ACHN (cell line): ENCODE measurements around the gene FCHO1.
A peak's percentile ranks its signal among the peaks of the same experiment; 100 is the strongest.

Experiments used
- DNase-seq: peaks from one replicate; pipeline ENCODE4 v3.0.0-alpha.2; 2015
- in situ Hi-C: cut with HindIII; loops from 2 replicates; pipeline ENCODE4 v1.10.0; 2017; ENCODE audit warnings: low sequenced_read_pairs, low pct_ligation_motif_present, low pct_unique_long_range_greater_than_20kb

FCHO1 gene

DNA sequence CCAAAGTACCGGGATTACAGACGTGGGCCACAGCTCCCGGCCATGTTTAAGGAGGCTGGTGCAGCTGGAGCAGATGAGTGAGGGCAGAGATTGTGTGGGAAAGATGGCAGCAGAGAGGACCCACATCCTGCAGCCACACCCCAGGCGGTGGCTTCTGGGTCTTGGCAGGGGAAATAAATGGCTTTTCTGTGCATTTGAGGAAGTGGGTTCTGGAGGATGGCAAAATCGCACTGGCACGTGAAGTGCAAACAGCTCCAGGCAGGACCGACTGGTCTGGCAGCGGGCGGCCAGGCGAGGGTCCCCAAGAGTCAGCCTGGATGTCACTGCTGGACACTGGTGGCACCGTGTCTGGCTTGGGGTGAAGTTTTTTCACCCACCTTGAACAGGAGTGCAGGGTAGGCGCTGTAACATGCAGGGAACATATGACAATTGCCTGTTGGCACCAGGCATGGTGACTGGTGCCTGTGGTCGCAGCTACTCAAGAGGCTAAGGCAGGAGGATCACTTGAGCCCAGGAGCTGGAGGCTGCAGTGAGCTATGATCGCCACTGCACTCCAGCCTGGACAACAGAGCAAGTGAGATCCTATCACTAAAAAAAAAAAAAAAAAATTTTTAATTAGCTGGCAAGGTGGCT, 52.1 kb downstream of the FCHO1 start:
- in situ Hi-C loops = no loop called here
- no peak for DNase-seq

DNA sequence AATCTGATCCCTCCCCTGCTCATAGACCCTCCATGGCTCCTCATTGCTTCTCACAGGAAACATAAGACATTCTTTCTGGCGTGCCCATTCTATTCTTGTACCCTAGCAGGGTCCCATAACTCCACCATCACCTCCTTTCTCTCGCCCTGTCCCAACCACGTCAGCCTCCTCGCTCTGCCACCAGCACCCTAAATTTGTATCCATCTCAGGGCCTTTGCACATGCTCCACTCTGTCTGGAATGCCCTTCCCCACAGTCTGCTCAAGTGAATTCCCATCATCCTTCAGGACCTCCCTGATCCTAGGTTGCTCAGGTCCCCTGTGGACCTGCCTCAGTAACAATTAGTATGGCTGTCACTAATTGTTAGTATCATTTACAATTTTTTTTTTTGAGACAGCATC, 54.1 kb downstream of the FCHO1 start:
- in situ Hi-C loops = no loop called here

GRCh38 chr19:17806945-17807344, 55.7 kb downstream of the FCHO1 start:
- in situ Hi-C loops = no loop called here
- DNase-seq = no peak

More for the DNA sequence above, 54.1 kb downstream of the FCHO1 start:
- DNase-seq = no peak

DNA sequence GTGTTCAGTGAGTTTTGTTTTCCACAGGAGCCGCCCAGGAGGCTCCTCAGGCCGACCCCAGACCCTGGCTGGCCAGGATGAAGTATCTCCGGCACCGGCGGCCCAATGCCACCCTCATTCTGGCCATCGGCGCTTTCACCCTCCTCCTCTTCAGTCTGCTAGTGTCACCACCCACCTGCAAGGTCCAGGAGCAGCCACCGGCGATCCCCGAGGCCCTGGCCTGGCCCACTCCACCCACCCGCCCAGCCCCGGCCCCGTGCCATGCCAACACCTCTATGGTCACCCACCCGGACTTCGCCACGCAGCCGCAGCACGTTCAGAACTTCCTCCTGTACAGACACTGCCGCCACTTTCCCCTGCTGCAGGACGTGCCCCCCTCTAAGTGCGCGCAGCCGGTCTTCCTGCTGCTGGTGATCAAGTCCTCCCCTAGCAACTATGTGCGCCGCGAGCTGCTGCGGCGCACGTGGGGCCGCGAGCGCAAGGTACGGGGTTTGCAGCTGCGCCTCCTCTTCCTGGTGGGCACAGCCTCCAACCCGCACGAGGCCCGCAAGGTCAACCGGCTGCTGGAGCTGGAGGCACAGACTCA, 56.5 kb downstream of the FCHO1 start:
- no peak for DNase-seq
- in situ Hi-C loops = no loop called here

DNA sequence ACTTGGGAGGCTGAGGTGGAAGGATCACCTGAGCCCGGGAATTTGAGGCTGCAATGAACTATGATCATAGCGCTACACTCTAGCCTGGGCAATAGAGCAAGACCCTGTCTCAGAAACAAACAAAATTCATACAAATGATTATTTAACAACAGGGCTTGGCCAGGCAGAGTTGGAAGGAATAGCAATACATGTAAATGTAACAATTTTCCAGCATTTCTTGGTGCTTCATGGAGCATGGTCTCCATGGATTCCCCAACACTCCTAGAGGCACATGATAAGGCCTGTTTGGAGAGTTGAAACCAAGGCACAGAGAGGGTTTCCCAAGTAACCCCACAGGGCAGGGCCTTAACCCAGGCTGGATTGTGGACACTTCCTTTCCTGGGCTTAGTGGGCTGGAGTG, 59.8 kb downstream of the FCHO1 start:
- in situ Hi-C loops = no loop called here
- no peak for DNase-seq

DNA sequence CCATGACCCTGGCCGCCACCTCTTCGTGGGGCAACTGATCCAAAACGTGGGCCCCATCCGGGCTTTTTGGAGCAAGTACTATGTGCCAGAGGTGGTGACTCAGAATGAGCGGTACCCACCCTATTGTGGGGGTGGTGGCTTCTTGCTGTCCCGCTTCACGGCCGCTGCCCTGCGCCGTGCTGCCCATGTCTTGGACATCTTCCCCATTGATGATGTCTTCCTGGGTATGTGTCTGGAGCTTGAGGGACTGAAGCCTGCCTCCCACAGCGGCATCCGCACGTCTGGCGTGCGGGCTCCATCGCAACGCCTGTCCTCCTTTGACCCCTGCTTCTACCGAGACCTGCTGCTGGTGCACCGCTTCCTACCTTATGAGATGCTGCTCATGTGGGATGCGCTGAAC, 60.4 kb downstream of the FCHO1 start:
- in situ Hi-C loops = no loop called here
- no peak for DNase-seq

DNA sequence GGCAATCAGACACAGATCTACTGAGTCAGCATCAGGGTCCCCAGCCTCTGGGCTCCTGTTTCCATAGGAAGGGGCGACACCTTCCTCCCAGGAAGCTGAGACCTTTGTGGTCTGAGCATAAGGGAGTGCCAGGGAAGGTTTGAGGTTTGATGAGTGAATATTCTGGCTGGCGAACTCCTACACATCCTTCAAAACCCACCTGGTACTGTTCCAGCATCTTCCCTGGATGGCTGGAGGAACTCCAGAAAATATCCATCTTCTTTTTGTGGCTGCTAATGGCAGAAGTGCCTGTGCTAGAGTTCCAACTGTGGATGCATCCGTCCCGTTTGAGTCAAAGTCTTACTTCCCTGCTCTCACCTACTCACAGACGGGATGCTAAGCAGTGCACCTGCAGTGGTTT, 60.8 kb downstream of the FCHO1 start:
- in situ Hi-C loops = no loop called here

GRCh38 chr19:17817668-17818363, 66.5 kb downstream of the FCHO1 start:
- in situ Hi-C loops = no loop called here

More for the DNA sequence above, 60.8 kb downstream of the FCHO1 start:
- no peak for DNase-seq

GRCh38 chr19:17821190-17821589, 69.9 kb downstream of the FCHO1 start, which contains the start of gene INSL3:
Gene INSL3, minus strand, starts transcription at chr19:17821519. Its CDS starts 13 bp downstream, at chr19:17821506.
- in situ Hi-C loops = no loop called here

More at GRCh38 chr19:17817668-17818363, 66.5 kb downstream of the FCHO1 start:
- DNase-seq = no peak

GRCh38 chr19:17824339-17824738, 73.1 kb downstream of the FCHO1 start:
- no peak for DNase-seq
- in situ Hi-C loops = no loop called here

More at GRCh38 chr19:17821190-17821589, 69.9 kb downstream of the FCHO1 start, which contains the start of gene INSL3:
- no peak for DNase-seq

DNA sequence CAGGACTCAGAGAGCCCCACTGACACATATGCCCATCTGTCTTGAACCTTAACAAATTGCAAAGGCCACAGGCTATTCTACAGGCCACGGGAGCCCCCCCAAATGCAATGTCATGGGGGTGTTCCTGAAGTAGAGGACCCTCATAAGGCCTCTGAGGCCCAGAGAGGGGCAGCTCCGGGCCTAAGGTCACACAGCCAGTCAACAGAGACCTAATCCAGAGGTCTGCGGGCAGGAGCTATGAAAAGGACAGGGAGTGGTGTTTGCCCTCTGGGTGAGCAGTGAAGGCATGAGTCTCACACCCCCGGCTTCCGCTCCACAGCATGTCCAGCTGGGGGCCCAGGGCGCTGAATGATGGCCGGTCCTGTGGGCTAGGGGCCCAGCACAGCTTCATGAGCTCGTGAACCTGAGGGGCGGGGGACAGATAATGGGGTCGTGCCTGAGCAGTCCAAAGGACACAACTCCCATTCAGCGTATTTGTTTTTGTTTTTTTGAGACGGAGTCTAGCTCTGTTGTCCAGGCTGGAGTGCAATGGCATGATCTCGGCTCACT, 75.3 kb downstream of the FCHO1 start:
- in situ Hi-C loops = no loop called here
- no peak for DNase-seq

GRCh38 chr19:17829855-17830566, 78.7 kb downstream of the FCHO1 start:
- peak; percentile 80 for DNase-seq

GRCh38 chr19:17830567-17831418, 79.5 kb downstream of the FCHO1 start:
- DNase-seq = peak; percentile 74
- in situ Hi-C loops = no loop called here

More at GRCh38 chr19:17829855-17830566, 78.7 kb downstream of the FCHO1 start:
- in situ Hi-C loops = no loop called here

GRCh38 chr19:17831419-17831888, 80.2 kb downstream of the FCHO1 start:
- no peak for DNase-seq
- in situ Hi-C loops = no loop called here

- no peak for DNase-seq
- in situ Hi-C loops = no loop called here
Observed at GRCh38 chr19:17832443-17833208, 81.3 kb downstream of the FCHO1 start.

- in situ Hi-C loops = no loop called here
- no peak for DNase-seq
Observed at GRCh38 chr19:17834350-17835181, 83.3 kb downstream of the FCHO1 start.
